ENCODE data around the gene ATE1.

- no peak for TF ChIP-seq POLR2AphosphoS5 (IDR thresholded peaks at IDR 0.05; ENCODE audit: low read depth, low read length)
- no peak for TF ChIP-seq TAF1 (IDR thresholded peaks at IDR 0.05; ENCODE audit: borderline replicate concordance, insufficient read depth, low read length)
These were observed 38.2 kb upstream of the ATE1 start for GRCh38 chr10:121965996-121966395.
